IMR-90 (cell line): ENCODE measurements around the gene MITD1. TPM values are rescaled to one million over a fixed set of nuclear protein-coding genes. Genes with fewer than 3 reads are reported as not detected.

Source experiments
- ATAC-seq: fragments of 200-7000 bp; cut with Tn5 transposase; 2 replicates; pipeline ENCODE4 v1.9.1; 2020; ENCODE audit warnings: low read depth, mild to moderate bottlenecking, moderate library complexity
- BruUV-seq: library from RNA; stranded (reverse); fragments of 400-500 nt; replicated peaks from 2 replicates; lab custom pipeline; 2021; lab: Mats Ljungman, UMichigan
- CTCF ChIA-PET: fragments of 300-600 bp; formaldehyde crosslinking; extraction: SDS; loops from one replicate; lab custom pipeline; 2021; ENCODE audit warnings: antibody characterized with exemption; lab: Yijun Ruan, JAX
- POLR2A ChIA-PET: fragments of 300-600 bp; sonication (Branson Sonifier 250); formaldehyde crosslinking; loops from one replicate; lab custom pipeline; 2022; ENCODE audit warnings: antibody characterized with exemption; ENCODE audit not compliant: unreplicated experiment; lab: Charles Lee
- DNase-seq: peaks from one replicate; pipeline ENCODE4 v3.0.0; 2013
- H2AFZ ChIP-seq: replicated peaks from 2 replicates; pipeline ENCODE3; 2013; ENCODE audit warnings: low read length, mild to moderate bottlenecking; ENCODE audit not compliant: poor library complexity
- H2AK5ac ChIP-seq: 2 replicates; pipeline ENCODE4 v1.6.1; 2013; ENCODE audit warnings: low read depth, low read length, inconsistent platforms
- H2AK9ac ChIP-seq: replicated peaks from 2 replicates; pipeline ENCODE3; 2013; ENCODE audit warnings: mild to moderate bottlenecking, low read depth, low read length, moderate library complexity; ENCODE audit not compliant: poor library complexity
- H2BK120ac ChIP-seq: 2 replicates; pipeline ENCODE4 v1.6.1; 2013; ENCODE audit warnings: low read depth, low read length, inconsistent platforms
- H2BK15ac ChIP-seq: 3 replicates; pipeline ENCODE4 v1.6.1; 2013; ENCODE audit warnings: low read depth, low read length, inconsistent platforms
- H2BK20ac ChIP-seq: 2 replicates; pipeline ENCODE4 v1.6.1; 2013; ENCODE audit warnings: low read depth, mild to moderate bottlenecking, inconsistent platforms, low read length, moderate library complexity
- H2BK5ac ChIP-seq: 2 replicates; pipeline ENCODE4 v1.6.1; 2013; ENCODE audit warnings: mild to moderate bottlenecking, low read depth, low read length, inconsistent platforms; ENCODE audit not compliant: poor library complexity, severe bottlenecking
- H3K14ac ChIP-seq: replicated peaks from 2 replicates; pipeline ENCODE4 v1.6.1; 2013; ENCODE audit warnings: low read depth, low read length, inconsistent platforms
- H3K18ac ChIP-seq: 2 replicates; pipeline ENCODE4 v1.6.1; 2013; ENCODE audit warnings: low read depth, low read length, control low read depth
- H3K23ac ChIP-seq: 2 replicates; pipeline ENCODE4 v1.6.1; 2013; ENCODE audit warnings: low read depth, low read length, inconsistent platforms
- H3K27ac ChIP-seq: 2 replicates; pipeline ENCODE4 v1.5.1; 2013; ENCODE audit warnings: mild to moderate bottlenecking, control low read depth, low read length; ENCODE audit not compliant: insufficient read depth
- H3K27me3 ChIP-seq: 2 replicates; pipeline ENCODE4 v1.6.1; 2013; ENCODE audit warnings: low read length; ENCODE audit not compliant: control insufficient read depth, insufficient read depth
- H3K36me3 ChIP-seq: 2 replicates; pipeline ENCODE4 v1.6.1; 2013; ENCODE audit warnings: low read length, mixed read lengths; ENCODE audit not compliant: control insufficient read depth, insufficient read depth
- H3K4ac ChIP-seq: 2 replicates; pipeline ENCODE4 v1.6.1; 2013; ENCODE audit warnings: low read depth, low read length, inconsistent platforms
- H3K4me1 ChIP-seq: 2 replicates; pipeline ENCODE4 v1.6.1; 2013; ENCODE audit warnings: low read length, mixed read lengths; ENCODE audit not compliant: control insufficient read depth, insufficient read depth
- H3K4me2 ChIP-seq: 2 replicates; pipeline ENCODE4 v1.6.1; 2013; ENCODE audit warnings: low read depth, mild to moderate bottlenecking, control low read depth, low read length, moderate library complexity
- H3K4me3 ChIP-seq: 2 replicates; pipeline ENCODE4 v1.5.1; 2013; ENCODE audit warnings: low read depth, mild to moderate bottlenecking, control low read depth, low read length, moderate library complexity; ENCODE audit not compliant: insufficient read depth
- H3K56ac ChIP-seq: 2 replicates; pipeline ENCODE4 v1.6.1; 2013; ENCODE audit warnings: low read length, inconsistent platforms; ENCODE audit not compliant: insufficient read depth; ENCODE audit errors: extremely low read depth
- H3K79me1 ChIP-seq, 2 experiments: 2 replicates each; pipeline ENCODE4 v1.6.1; 2013; ENCODE audit warnings: low read length in 2 of 2, inconsistent platforms in 1 of 2, low read depth in 1 of 2
- H3K9ac ChIP-seq: 2 replicates; pipeline ENCODE4 v1.6.1; 2013; ENCODE audit warnings: low read depth, low read length, control low read depth
- H3K9me1 ChIP-seq: 2 replicates; pipeline ENCODE4 v1.6.1; 2013; ENCODE audit warnings: low read length, inconsistent platforms; ENCODE audit not compliant: insufficient read depth
- H3K9me3 ChIP-seq: 2 replicates; pipeline ENCODE4 v1.6.1; 2013; ENCODE audit warnings: low read length; ENCODE audit not compliant: control insufficient read depth, insufficient read depth
- H4K20me1 ChIP-seq: 2 replicates; pipeline ENCODE4 v1.6.1; 2013; ENCODE audit warnings: low read length, inconsistent platforms; ENCODE audit not compliant: insufficient read depth
- H4K5ac ChIP-seq: 2 replicates; pipeline ENCODE4 v1.6.1; 2013; ENCODE audit warnings: mild to moderate bottlenecking, low read depth, low read length, control low read depth
- H4K8ac ChIP-seq, 2 experiments: 2 replicates each; pipeline ENCODE4 v1.6.1; 2013; ENCODE audit warnings: low read depth in 2 of 2, low read length in 2 of 2, control low read depth in 1 of 2, inconsistent platforms in 1 of 2
- H4K91ac ChIP-seq: 2 replicates; pipeline ENCODE4 v1.6.1; 2013; ENCODE audit warnings: low read depth, low read length, inconsistent platforms; ENCODE audit not compliant: insufficient read depth
- CEBPB ChIP-seq: IDR thresholded peaks from 2 replicates; pipeline ENCODE4 v1.6.1; 2012; ENCODE audit warnings: low read depth, low read length, improper control_type of control experiment
- MAFK ChIP-seq: IDR thresholded peaks from 2 replicates; pipeline ENCODE4 v1.6.1; 2012; ENCODE audit warnings: low read depth, low read length, improper control_type of control experiment
- WGBS, 2 experiments: methylation state at CpG; one replicate each; pipeline versions ENCODE4 v1.1.5 to v1.1.7; 2013; ENCODE audit warnings: missing lambda C conversion rate in 2 of 2; ENCODE audit not compliant: insufficient read length in 1 of 2; ENCODE audit errors: extremely low coverage in 2 of 2; 5-methylcytosine and 5-hydroxymethylcytosine counted together
- dilution Hi-C: fragments of 300-500 bp; cut with HindIII; formaldehyde crosslinking; loops from one replicate; pipeline ENCODE4 v1.14.3; 2018; ENCODE audit warnings: low sequenced_read_pairs; ENCODE audit not compliant: unreplicated experiment
- in situ Hi-C: fragments of 300-500 bp; cut with MboI; formaldehyde crosslinking; loops from 3 replicates; pipeline ENCODE4 v1.14.3; 2019; ENCODE audit warnings: low sequenced_read_pairs, inconsistent platforms, mixed read lengths
- intact Hi-C: fragments of 100-400 bp; cut with micrococcal nuclease; formaldehyde crosslinking; loops from 2 replicates; pipeline ENCODE4 v1.10.0; 2022
- polyA plus RNA-seq, 3 experiments: library from polyadenylated mRNA; depleted of rRNA; stranded (reverse); fragments of >200 nt; gene quantifications; 2 replicates each; pipeline ENCODE4 v1.2.3, GENCODE V29; 2012; ENCODE audit warnings: low replicate concordance in 1 of 3
- total RNA-seq: library from RNA; depleted of rRNA; stranded (reverse); fragments of >200 nt; gene quantifications from 2 replicates; pipeline ENCODE4 v1.2.3, GENCODE V29; 2012

Gene MITD1
- total and polyA plus RNA-seq, 2 of the 4 experiments (the other 2 are of a cell fraction): 4.3 to 18.7 TPM

DNA sequence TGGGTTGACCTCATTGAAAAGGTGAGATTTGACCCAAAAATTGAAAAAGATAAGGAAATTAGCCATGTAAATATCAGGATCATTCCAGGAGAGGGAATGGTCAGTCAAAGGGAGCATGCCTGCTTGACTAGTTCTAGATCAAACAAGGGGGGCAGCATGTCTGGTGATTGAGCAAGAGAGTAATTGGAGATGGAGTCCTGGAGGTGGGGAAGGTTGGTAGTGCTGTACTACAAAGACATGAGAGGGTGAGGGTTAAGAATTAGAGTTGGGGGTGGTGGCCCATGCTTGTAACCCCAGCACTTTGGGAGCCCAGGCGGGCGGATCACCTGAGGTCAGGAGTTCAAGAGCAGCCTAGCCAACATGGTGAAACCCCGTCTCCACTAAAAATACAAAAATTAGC lies 2.2 kb upstream of the MITD1 start:
- in situ Hi-C loops: loop anchor here (10.0 kb wide), 2 partner anchors 152 to 292 kb away; partner anchors contain the start of genes EIF5B and TXNDC9
- H2AK5ac ChIP-seq: no peak overlapping the region
- no peaks in the 10 kb centered on the region for H3K9me3 ChIP-seq
- H3K9ac ChIP-seq: no peak overlapping the region
- CTCF ChIA-PET: no interaction called here
- no peak overlapping the region for H3K23ac ChIP-seq
- H2AK9ac ChIP-seq: no peak overlapping the region
- H3K4me1 ChIP-seq: no peaks in the 10 kb centered on the region; the same call in 1 of the 2 replicates
- no peak overlapping the region for H3K27ac ChIP-seq
- dilution Hi-C loops: no loop called here
- no peak overlapping the region for H3K14ac ChIP-seq
- H2BK5ac ChIP-seq: no peak overlapping the region
- 100% methylated on average over 2 of the region's 3 CpGs; no CpG with 5 or more reads in 1 of the 2 experiments for WGBS, 2 experiments
- H2BK20ac ChIP-seq: no peak overlapping the region
- POLR2A ChIA-PET: no interaction called here
- no peak overlapping the region for H3K4ac ChIP-seq
- DNase-seq (peak; percentile 4), ATAC-seq (no peak)
- intact Hi-C loops: no loop called here
- peaks cover 4% of the 10 kb centered on the region for H3K36me3 ChIP-seq
- peak; percentile 35; the same call in 1 of the 2 replicates for TF ChIP-seq CEBPB
- TF ChIP-seq MAFK: no peak
- no peak overlapping the region for H2BK120ac ChIP-seq
- no peak overlapping the region for H3K56ac ChIP-seq
- H3K18ac ChIP-seq: no peak overlapping the region
- H2BK15ac ChIP-seq: no peak overlapping the region
- H2AFZ ChIP-seq: no peak overlapping the region
- H4K5ac ChIP-seq: no peak overlapping the region
- H4K91ac ChIP-seq: no peak overlapping the region
- H4K8ac ChIP-seq: no peak overlapping the region
- BruUV-seq: no TSS peak
- peaks cover 28 to 45% of the 10 kb centered on the region in 2 experiments for H3K79me1 ChIP-seq
- no peaks in the 10 kb centered on the region; the same call in 1 of the 2 replicates for H3K9me1 ChIP-seq
- no peak overlapping the region for H3K4me2 ChIP-seq
- H3K27me3 ChIP-seq: no peaks in the 10 kb centered on the region
- no peaks in the 10 kb centered on the region for H4K20me1 ChIP-seq
- H3K4me3 ChIP-seq: no peak overlapping the region
